Measurements from ENCODE around the gene DPF1.

GRCh38 chr19:38190061-38190460, 34.0 kb downstream of the DPF1 start:
- no peak for TF ChIP-seq EZH2phosphoT487 (IDR thresholded peaks at IDR 0.05; ENCODE audit: low read depth)
- no peak for TF ChIP-seq CTCF (IDR thresholded peaks at IDR 0.05; ENCODE audit: low read depth, low read length)
